Osteoblast (primary cell): ENCODE results near the gene A3GALT2. TPM values are rescaled to one million over a fixed set of nuclear protein-coding genes. Genes with fewer than 3 reads are reported as not detected.

Experiments used
- DNase-seq: peaks from one replicate; pipeline ENCODE4 v3.0.0; 2011; ENCODE audit warnings: low spot score, mixed read lengths; ENCODE audit not compliant: insufficient read length; ENCODE audit errors: missing footprints
- H2AFZ ChIP-seq: 2 replicates; pipeline ENCODE4 v1.6.0; 2011; ENCODE audit warnings: mild to moderate bottlenecking, low read length
- H3K27ac ChIP-seq: 2 replicates; pipeline ENCODE4 v1.5.1; 2011; ENCODE audit warnings: mild to moderate bottlenecking, low read depth, low read length, moderate library complexity
- H3K27me3 ChIP-seq: 2 replicates; pipeline ENCODE4 v1.6.0; 2012; ENCODE audit warnings: mild to moderate bottlenecking, control low read depth, inconsistent platforms, low read length, moderate library complexity; ENCODE audit not compliant: insufficient read depth
- H3K36me3 ChIP-seq: 2 replicates; pipeline ENCODE4 v1.5.1; 2011; ENCODE audit warnings: mild to moderate bottlenecking, low read length, control low read depth, moderate library complexity; ENCODE audit not compliant: insufficient read depth
- H3K4me1 ChIP-seq: 2 replicates; pipeline ENCODE4 v1.5.1; 2011; ENCODE audit warnings: mild to moderate bottlenecking, low read length, control low read depth, moderate library complexity; ENCODE audit not compliant: insufficient read depth
- H3K4me2 ChIP-seq: 2 replicates; pipeline ENCODE4 v1.6.0; 2011; ENCODE audit warnings: mild to moderate bottlenecking, low read length; ENCODE audit not compliant: insufficient read depth
- H3K4me3 ChIP-seq: fragments of 200-600 bp; sonication (generic); 3 replicates; pipeline ENCODE4 v1.5.1; 2012; ENCODE audit warnings: mild to moderate bottlenecking, low read length, inconsistent platforms; ENCODE audit not compliant: insufficient read depth
- H3K79me2 ChIP-seq: 2 replicates; pipeline ENCODE4 v1.6.0; 2012; ENCODE audit warnings: mild to moderate bottlenecking, low read length, control low read depth, inconsistent platforms; ENCODE audit not compliant: insufficient read depth
- H3K9me3 ChIP-seq: 2 replicates; pipeline ENCODE4 v1.5.1; 2011; ENCODE audit warnings: low read depth, low read length, control low read depth
- H4K20me1 ChIP-seq: 2 replicates; pipeline ENCODE4 v1.6.0; 2012; ENCODE audit warnings: mild to moderate bottlenecking, low read length, control low read depth; ENCODE audit not compliant: insufficient read depth
- CTCF ChIP-seq: IDR thresholded peaks from 2 replicates; pipeline ENCODE4 v1.5.1; 2011; ENCODE audit warnings: mild to moderate bottlenecking, low read depth, low read length, moderate library complexity; ENCODE audit errors: extremely low read depth
- total RNA-seq: library from RNA; depleted of rRNA; stranded (reverse); fragments of >200 nt; gene quantifications from 2 replicates; pipeline ENCODE4 v1.2.3, GENCODE V29; 2012

The A3GALT2 gene
- total RNA-seq, 1 donor: not detected

- H3K27me3 ChIP-seq: peaks cover 12% of the 10 kb centered on the region
- H3K27ac ChIP-seq: no peak overlapping the region
- H3K36me3 ChIP-seq: no peaks in the 10 kb centered on the region
- H3K79me2 ChIP-seq: no peaks in the 10 kb centered on the region
- H4K20me1 ChIP-seq: no peaks in the 10 kb centered on the region
- H3K9me3 ChIP-seq: no peaks in the 10 kb centered on the region
- no peak overlapping the region for H2AFZ ChIP-seq
- H3K4me2 ChIP-seq: no peak overlapping the region
- TF ChIP-seq CTCF: no peak
- H3K4me1 ChIP-seq: no peaks in the 10 kb centered on the region
- H3K4me3 ChIP-seq: no peak overlapping the region
- peak; percentile 43 for DNase-seq
Observed at GRCh38 chr1:33307494-33307864, 13.4 kb downstream of the A3GALT2 start.

- no peak for TF ChIP-seq CTCF
- Histone ChIP-seq H3K27ac (no peak overlapping the region), H3K79me2 (no peaks in the 10 kb centered on the region), H3K27me3 (peaks cover 12% of the 10 kb centered on the region), H3K4me2 (no peak overlapping the region), H3K9me3 (no peaks in the 10 kb centered on the region), H3K36me3 (no peaks in the 10 kb centered on the region), H3K4me1 (no peaks in the 10 kb centered on the region), H3K4me3 (peak overlapping the region; percentile 35), H4K20me1 (no peaks in the 10 kb centered on the region), H2AFZ (peak overlapping the region; percentile 59)
- peak; percentile 77 for DNase-seq
Observed at GRCh38 chr1:33306653-33307493, 14.0 kb downstream of the A3GALT2 start.

- no peak overlapping the region for H3K4me2 ChIP-seq
- no peak overlapping the region for H2AFZ ChIP-seq
- DNase-seq: peak; percentile 72
Observed at GRCh38 chr1:33305816-33306652, 14.9 kb downstream of the A3GALT2 start.

More at GRCh38 chr1:33305816-33306652, 14.9 kb downstream of the A3GALT2 start:
- Histone ChIP-seq H3K27ac (no peak overlapping the region), H3K79me2 (no peaks in the 10 kb centered on the region), H3K4me3 (no peak overlapping the region), H3K36me3 (no peaks in the 10 kb centered on the region), H4K20me1 (no peaks in the 10 kb centered on the region), H3K4me1 (peaks cover 4% of the 10 kb centered on the region), H3K27me3 (peaks cover 12% of the 10 kb centered on the region), H3K9me3 (no peaks in the 10 kb centered on the region)
- no peak for TF ChIP-seq CTCF
